ENCODE results near the gene KCTD2.

GRCh38 chr17:75073618-75074047, 26.6 kb downstream of the KCTD2 start:
- TF ChIP-seq POLR2A (IDR thresholded peaks at IDR 0.05): no peak
- no peak for TF ChIP-seq CTCF (IDR thresholded peaks at IDR 0.05 in 8 of 11, conservative IDR thresholded peaks at IDR 0.05 in 3 of 11)
- no peak for TF ChIP-seq POLR2AphosphoS5 (IDR thresholded peaks at IDR 0.05)

Data from spleen (tissue), 7 donors.